WTC11 (cell line): ENCODE data around the gene DESI1. TPM values are rescaled to one million over a fixed set of nuclear protein-coding genes. Genes with fewer than 3 reads are reported as not detected.

Source experiments
- ATAC-seq: fragments of 200-7000 bp; cut with Tn5 transposase; 2 replicates; pipeline ENCODE4 v1.10.0; 2021; ENCODE audit warnings: mild to moderate bottlenecking, moderate library complexity
- CTCF ChIA-PET: fragments of 300-600 bp; sonication (Branson Sonifier 250); formaldehyde crosslinking; loops from one replicate; lab custom pipeline; 2021; ENCODE audit warnings: antibody characterized with exemption; lab: Charles Lee
- POLR2A ChIA-PET: fragments of 350-600 bp; sonication (Branson Sonifier 250); formaldehyde crosslinking; loops from one replicate; lab custom pipeline; 2021; ENCODE audit warnings: antibody characterized with exemption; lab: Charles Lee
- DNase-seq: peaks from one replicate; pipeline ENCODE4 v3.0.0; 2021; ENCODE audit warnings: low spot score
- H3K27ac Mint-ChIP-seq: 2 replicates; pipeline ENCODE4 v1.8.0; 2021; ENCODE audit warnings: mixed read lengths
- H3K27me3 Mint-ChIP-seq: 2 replicates; pipeline ENCODE4 v1.8.0; 2021; ENCODE audit warnings: low read depth, mild to moderate bottlenecking, moderate library complexity, mixed read lengths
- H3K36me3 Mint-ChIP-seq: 2 replicates; pipeline ENCODE4 v1.8.0; 2021; ENCODE audit warnings: mixed read lengths
- H3K4me1 Mint-ChIP-seq: 2 replicates; pipeline ENCODE4 v1.8.0; 2022; ENCODE audit warnings: mixed read lengths
- H3K4me3 Mint-ChIP-seq: 2 replicates; pipeline ENCODE4 v1.8.0; 2021; ENCODE audit warnings: mild to moderate bottlenecking, moderate library complexity, mixed read lengths
- H3K9me3 Mint-ChIP-seq: 2 replicates; pipeline ENCODE4 v1.8.0; 2021; ENCODE audit warnings: mixed read lengths
- ATF6 ChIP-seq: sonication (generic); formaldehyde crosslinking; IDR thresholded peaks from 2 replicates; pipeline ENCODE4 v1.8.1; 2023; ENCODE audit warnings: mild to moderate bottlenecking, missing genetic modification reagents
- CTCF ChIP-seq: fragments of 200-600 bp; IDR thresholded peaks from 2 replicates; pipeline ENCODE4 v1.8.0; 2022; ENCODE audit warnings: antibody characterized with exemption
- ELF4 ChIP-seq: sonication (generic); formaldehyde crosslinking; IDR thresholded peaks from 2 replicates; pipeline ENCODE4 v1.8.1; 2022; ENCODE audit warnings: low read depth, mild to moderate bottlenecking, moderate library complexity, missing genetic modification reagents
- EMX1 ChIP-seq: fragments of 250-450 bp; sonication (Bioruptor Pico); IDR thresholded peaks from 2 replicates; pipeline ENCODE4 v1.8.0; 2021; ENCODE audit warnings: mild to moderate bottlenecking
- GTF2I ChIP-seq: fragments of 250-450 bp; sonication (Bioruptor Pico); conservative IDR thresholded peaks from 2 replicates; pipeline ENCODE4 v1.4.0; 2021; ENCODE audit warnings: mild to moderate bottlenecking
- MXD4 ChIP-seq: fragments of 250-450 bp; sonication (Bioruptor Pico); IDR thresholded peaks from 2 replicates; pipeline ENCODE4 v1.8.0; 2021; ENCODE audit warnings: mild to moderate bottlenecking, moderate library complexity, borderline replicate concordance
- NFATC4 ChIP-seq: fragments of 250-450 bp; sonication (Bioruptor Pico); IDR thresholded peaks from 2 replicates; pipeline ENCODE4 v1.9.0; 2021; ENCODE audit warnings: mild to moderate bottlenecking
- NR3C1 ChIP-seq: sonication (generic); formaldehyde crosslinking; conservative IDR thresholded peaks from 2 replicates; pipeline ENCODE4 v1.8.1; 2023; ENCODE audit warnings: low read depth, mild to moderate bottlenecking, missing genetic modification reagents
- TCF7 ChIP-seq: sonication (generic); formaldehyde crosslinking; IDR thresholded peaks from 2 replicates; pipeline ENCODE4 v1.8.0; 2022; ENCODE audit warnings: mild to moderate bottlenecking, low read depth, missing genetic modification reagents, moderate library complexity
- ZBTB21 ChIP-seq: sonication (generic); formaldehyde crosslinking; IDR thresholded peaks from 2 replicates; pipeline ENCODE4 v1.8.1; 2023; ENCODE audit warnings: mild to moderate bottlenecking, missing genetic modification reagents, borderline replicate concordance
- ZNF671 ChIP-seq: fragments of 250-450 bp; sonication (Bioruptor Pico); IDR thresholded peaks from 2 replicates; pipeline ENCODE4 v1.8.0; 2021; ENCODE audit warnings: mild to moderate bottlenecking
- total RNA-seq: library from RNA; stranded (reverse); gene quantifications from 3 replicates; pipeline ENCODE4 v1.2.3, GENCODE V29; 2021
- TF ChIP-seq, protein P1 (sequence below): sonication (generic); formaldehyde crosslinking; IDR thresholded peaks from 2 replicates; pipeline ENCODE4 v1.8.1; 2022; ENCODE audit warnings: low read depth, missing genetic modification reagents, borderline replicate concordance
- TF ChIP-seq, protein P2 (sequence below): sonication (generic); formaldehyde crosslinking; IDR thresholded peaks from 2 replicates; pipeline ENCODE4 v1.8.0; 2023; ENCODE audit warnings: missing genetic modification reagents, mild to moderate bottlenecking, borderline replicate concordance

DESI1 gene
- total RNA-seq, 1 experiment from 2014 or later = 32.2 TPM

DNA sequence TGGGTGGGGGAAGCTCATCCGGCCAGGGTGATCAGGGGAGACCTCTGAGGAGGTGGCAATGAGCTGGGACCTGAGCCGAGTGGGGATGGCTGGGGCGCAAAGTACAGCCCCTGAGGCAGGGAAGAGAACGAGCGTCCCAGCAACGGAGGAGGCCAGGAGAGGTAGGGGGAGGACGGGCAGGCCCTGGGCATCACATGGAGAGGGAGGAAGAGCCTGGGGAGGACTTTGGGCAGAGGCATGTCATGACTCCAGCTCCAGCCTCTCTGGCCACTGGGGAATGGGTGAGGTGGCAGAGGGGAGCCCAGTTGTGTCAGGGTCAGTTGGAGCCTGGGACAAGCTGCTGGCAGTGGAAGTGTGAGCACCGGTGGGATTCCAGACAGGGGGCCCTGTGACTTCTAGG is 42.7 kb downstream of the DESI1 start (continued):
- TF ChIP-seq CTCF (no peak), NR3C1 (CRISPR knock-in tag) (no peak), ZBTB21 (CRISPR knock-in tag) (no peak)
- TF ChIP-seq, protein P1, sequence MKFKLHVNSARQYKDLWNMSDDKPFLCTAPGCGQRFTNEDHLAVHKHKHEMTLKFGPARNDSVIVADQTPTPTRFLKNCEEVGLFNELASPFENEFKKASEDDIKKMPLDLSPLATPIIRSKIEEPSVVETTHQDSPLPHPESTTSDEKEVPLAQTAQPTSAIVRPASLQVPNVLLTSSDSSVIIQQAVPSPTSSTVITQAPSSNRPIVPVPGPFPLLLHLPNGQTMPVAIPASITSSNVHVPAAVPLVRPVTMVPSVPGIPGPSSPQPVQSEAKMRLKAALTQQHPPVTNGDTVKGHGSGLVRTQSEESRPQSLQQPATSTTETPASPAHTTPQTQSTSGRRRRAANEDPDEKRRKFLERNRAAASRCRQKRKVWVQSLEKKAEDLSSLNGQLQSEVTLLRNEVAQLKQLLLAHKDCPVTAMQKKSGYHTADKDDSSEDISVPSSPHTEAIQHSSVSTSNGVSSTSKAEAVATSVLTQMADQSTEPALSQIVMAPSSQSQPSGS (CRISPR knock-in tag) = no peak
- TF ChIP-seq, all 79 proteins: peak for 0

DNA sequence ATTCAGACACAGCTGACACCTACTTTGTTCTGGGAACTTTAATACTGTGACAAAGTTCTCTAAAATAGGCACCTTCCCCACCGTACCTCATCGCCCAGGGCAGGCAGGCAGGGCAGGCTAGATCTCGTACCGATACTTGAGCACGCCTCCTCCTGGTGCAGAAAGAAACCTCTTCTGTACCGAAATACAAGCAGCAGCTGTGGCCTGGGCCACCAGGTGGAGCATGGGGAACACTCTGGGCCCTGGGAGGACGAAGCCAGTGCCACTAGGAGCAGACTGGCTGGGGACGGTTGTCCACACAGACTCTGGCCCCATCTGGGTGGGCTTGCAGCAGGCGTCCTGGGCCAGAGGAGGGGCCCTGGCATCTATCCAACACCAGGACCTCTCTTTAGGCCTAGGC is 44.0 kb downstream of the DESI1 start:
- Mint-ChIP-seq H3K4me1 (no peaks in the 10 kb centered on the region), H3K27ac (peak overlapping the region; percentile 80), H3K27me3 (no peaks in the 10 kb centered on the region), H3K4me3 (no peak overlapping the region), H3K36me3 (no peaks in the 10 kb centered on the region), H3K9me3 (no peaks in the 10 kb centered on the region)
- TF ChIP-seq MXD4 (CRISPR knock-in tag) = no peak
- TF ChIP-seq ZNF671 (CRISPR knock-in tag) = no peak
- no peak for TF ChIP-seq NFATC4 (CRISPR knock-in tag)
- TF ChIP-seq CTCF = peak; percentile 44; the same call in 1 of the 2 replicates
- ChIA-PET CTCF (interaction anchor here (0.6 to 3.5 kb wide), 25 partner anchors 10 to 173 kb away, joined by 3 to 53 read pairs (median 6); partner anchors contain the start of genes CSDC2, DESI1, PMM1 and POLR3H), POLR2A (interaction anchor here (1.4 to 1.6 kb wide), 2 partner anchors 13 to 20 kb away, joined by 3 to 5 read pairs; partner anchors contain the start of gene PMM1)
- ATAC-seq (peak; percentile 95), DNase-seq (peak; percentile 87)

- H3K27me3 Mint-ChIP-seq = no peaks in the 10 kb centered on the region
- no peak overlapping the region for H3K4me3 Mint-ChIP-seq
- ATAC-seq = no peak
- no peaks in the 10 kb centered on the region for H3K9me3 Mint-ChIP-seq
- no peaks in the 10 kb centered on the region for H3K36me3 Mint-ChIP-seq
- no peak overlapping the region for H3K27ac Mint-ChIP-seq
- no peaks in the 10 kb centered on the region for H3K4me1 Mint-ChIP-seq
- POLR2A ChIA-PET = no interaction called here
- TF ChIP-seq TCF7 (CRISPR knock-in tag) = no peak
- no peak for TF ChIP-seq EMX1 (CRISPR knock-in tag)
- no peak for TF ChIP-seq ELF4 (CRISPR knock-in tag)
- no peak for TF ChIP-seq GTF2I
- no peak for TF ChIP-seq ATF6 (CRISPR knock-in tag)
- TF ChIP-seq, protein P2, sequence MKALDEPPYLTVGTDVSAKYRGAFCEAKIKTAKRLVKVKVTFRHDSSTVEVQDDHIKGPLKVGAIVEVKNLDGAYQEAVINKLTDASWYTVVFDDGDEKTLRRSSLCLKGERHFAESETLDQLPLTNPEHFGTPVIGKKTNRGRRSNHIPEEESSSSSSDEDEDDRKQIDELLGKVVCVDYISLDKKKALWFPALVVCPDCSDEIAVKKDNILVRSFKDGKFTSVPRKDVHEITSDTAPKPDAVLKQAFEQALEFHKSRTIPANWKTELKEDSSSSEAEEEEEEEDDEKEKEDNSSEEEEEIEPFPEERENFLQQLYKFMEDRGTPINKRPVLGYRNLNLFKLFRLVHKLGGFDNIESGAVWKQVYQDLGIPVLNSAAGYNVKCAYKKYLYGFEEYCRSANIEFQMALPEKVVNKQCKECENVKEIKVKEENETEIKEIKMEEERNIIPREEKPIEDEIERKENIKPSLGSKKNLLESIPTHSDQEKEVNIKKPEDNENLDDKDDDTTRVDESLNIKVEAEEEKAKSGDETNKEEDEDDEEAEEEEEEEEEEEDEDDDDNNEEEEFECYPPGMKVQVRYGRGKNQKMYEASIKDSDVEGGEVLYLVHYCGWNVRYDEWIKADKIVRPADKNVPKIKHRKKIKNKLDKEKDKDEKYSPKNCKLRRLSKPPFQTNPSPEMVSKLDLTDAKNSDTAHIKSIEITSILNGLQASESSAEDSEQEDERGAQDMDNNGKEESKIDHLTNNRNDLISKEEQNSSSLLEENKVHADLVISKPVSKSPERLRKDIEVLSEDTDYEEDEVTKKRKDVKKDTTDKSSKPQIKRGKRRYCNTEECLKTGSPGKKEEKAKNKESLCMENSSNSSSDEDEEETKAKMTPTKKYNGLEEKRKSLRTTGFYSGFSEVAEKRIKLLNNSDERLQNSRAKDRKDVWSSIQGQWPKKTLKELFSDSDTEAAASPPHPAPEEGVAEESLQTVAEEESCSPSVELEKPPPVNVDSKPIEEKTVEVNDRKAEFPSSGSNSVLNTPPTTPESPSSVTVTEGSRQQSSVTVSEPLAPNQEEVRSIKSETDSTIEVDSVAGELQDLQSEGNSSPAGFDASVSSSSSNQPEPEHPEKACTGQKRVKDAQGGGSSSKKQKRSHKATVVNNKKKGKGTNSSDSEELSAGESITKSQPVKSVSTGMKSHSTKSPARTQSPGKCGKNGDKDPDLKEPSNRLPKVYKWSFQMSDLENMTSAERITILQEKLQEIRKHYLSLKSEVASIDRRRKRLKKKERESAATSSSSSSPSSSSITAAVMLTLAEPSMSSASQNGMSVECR = no peak
- TF ChIP-seq, all 79 proteins: peak for 0
- DNase-seq = no peak
- CTCF ChIA-PET = interaction anchor here (3.5 kb wide), 1 partner anchor 15 kb away, joined by 53 read pairs; the partner anchor contains the start of gene PMM1
These were observed 45.3 kb downstream of the DESI1 start for GRCh38 chr22:41575533-41575932.
